ENCODE results near the gene LPCAT1. TPM values are rescaled to one million over a fixed set of nuclear protein-coding genes. Genes with fewer than 3 reads are reported as not detected.

The LPCAT1 gene
- total and polyA plus RNA-seq, 10 of the 15 experiments (the other 5 are each of a cell fraction or from before 2014, with no cell fraction given): 2.3 to 109 (median 72.7) TPM

- TF ChIP-seq EGR1 (IDR thresholded peaks at IDR 0.05; ENCODE audit: borderline replicate concordance in 1 of 2, low read depth in 2 of 2, low read length in 2 of 2) (0 out of 3 replicates have a peak, but pooled peaks of 1 of the 2 experiments have one; percentile 2), IRF5 (IDR thresholded peaks at IDR 0.05; ENCODE audit: borderline replicate concordance) (no peak), CHD1 (IDR thresholded peaks at IDR 0.05; ENCODE audit: low read depth, low read length) (no peak), RELA (IDR thresholded peaks at IDR 0.05; ENCODE audit: borderline replicate concordance, partially characterized antibody) (no peak), WRNIP1 (IDR thresholded peaks at IDR 0.05; ENCODE audit: borderline replicate concordance, low read depth, low read length) (0 out of 2 replicates have a peak, but pooled peaks have one; percentile 87), NRF1 (conservative IDR thresholded peaks at IDR 0.05; ENCODE audit: low read depth, low read length) (no peak), RFX5 (IDR thresholded peaks at IDR 0.05; ENCODE audit: low read depth, low read length) (0 out of 2 replicates have a peak, but pooled peaks have one; percentile 31), ZNF592 (IDR thresholded peaks at IDR 0.05) (0 out of 2 replicates have a peak, but pooled peaks have one; percentile 29), ZBTB33 (IDR thresholded peaks at IDR 0.05) (no peak), DPF2 (IDR thresholded peaks at IDR 0.05) (0 out of 2 replicates have a peak, but pooled peaks have one; percentile 7), TCF12 (IDR thresholded peaks at IDR 0.05; ENCODE audit: low read depth, low read length) (no peak), MYB (IDR thresholded peaks at IDR 0.05; ENCODE audit: borderline replicate concordance, low read depth, low read length) (no peak), MTA2 (IDR thresholded peaks at IDR 0.05; ENCODE audit: low read depth) (no peak), SPI1 (IDR thresholded peaks at IDR 0.05; ENCODE audit: borderline replicate concordance, insufficient read depth, low read depth, low read length) (no peak), RBBP5 (conservative IDR thresholded peaks at IDR 0.05) (no peak), NFXL1 (IDR thresholded peaks at IDR 0.05; ENCODE audit: borderline replicate concordance) (no peak), ASH2L (IDR thresholded peaks at IDR 0.05; ENCODE audit: borderline replicate concordance, low read depth) (no peak), CBFB (IDR thresholded peaks at IDR 0.05; ENCODE audit: low read depth) (no peak), BCLAF1 (IDR thresholded peaks at IDR 0.05) (no peak)
Measured at GRCh38 chr5:1497795-1498622, 25.8 kb downstream of the LPCAT1 start (continued).
